Subcutaneous abdominal adipose tissue (tissue), 5 donors: ENCODE data around the gene MANEAL.

Source experiments
- H3K27ac ChIP-seq: one replicate; pipeline ENCODE4 v1.7.0; 2013; ENCODE audit warnings: low read depth, mild to moderate bottlenecking, inconsistent platforms, low read length, moderate library complexity
- H3K27me3 ChIP-seq, 5 donors: one replicate each; pipeline ENCODE4 v1.7.0; 2013; ENCODE audit warnings: low read length in 5 of 5, inconsistent platforms in 1 of 5; ENCODE audit not compliant: control insufficient read depth in 5 of 5, insufficient read depth in 4 of 5
- H3K36me3 ChIP-seq, 5 donors: one replicate each; pipeline ENCODE4 v1.7.0; 2013; ENCODE audit warnings: low read length in 5 of 5; ENCODE audit not compliant: control insufficient read depth in 5 of 5, insufficient read depth in 5 of 5
- H3K4me1 ChIP-seq, 5 donors: one replicate each; pipeline ENCODE4 v1.7.0; 2013; ENCODE audit warnings: low read length in 5 of 5, mild to moderate bottlenecking in 3 of 5, moderate library complexity in 1 of 5; ENCODE audit not compliant: control insufficient read depth in 5 of 5, insufficient read depth in 5 of 5
- H3K4me3 ChIP-seq, 5 donors: one replicate each; pipeline ENCODE4 v1.7.0; 2013; ENCODE audit warnings: low read length in 5 of 5, low read depth in 1 of 5
- H3K9ac ChIP-seq, 5 donors: one replicate each; pipeline ENCODE4 v1.7.0; 2013; ENCODE audit warnings: low read length in 5 of 5, mild to moderate bottlenecking in 4 of 5, moderate library complexity in 3 of 5
- H3K9me3 ChIP-seq, 5 donors: one replicate each; pipeline ENCODE4 v1.7.0; 2013; ENCODE audit warnings: low read length in 5 of 5; ENCODE audit not compliant: control insufficient read depth in 5 of 5
- donor health status: healthy.
- donor health status: healthy.
- donor health status: healthy.
- donor health status: healthy.
- donor health status: healthy.

Gene MANEAL

GRCh38 chr1:37778654-37779053 is 15.0 kb upstream of the MANEAL start:
- no peak overlapping the region for H3K9ac ChIP-seq
- H3K27ac ChIP-seq, result no peak overlapping the region
- no peak overlapping the region for H3K4me3 ChIP-seq
- no peaks in the 10 kb centered on the region for H3K4me1 ChIP-seq
- peaks cover 0 to 1% (median 0%) of the 10 kb centered on the region in 5 donors for H3K9me3 ChIP-seq
- no peaks in the 10 kb centered on the region for H3K36me3 ChIP-seq
- H3K27me3 ChIP-seq, result peaks cover 0 to 18% (median 6%) of the 10 kb centered on the region in 5 donors

DNA sequence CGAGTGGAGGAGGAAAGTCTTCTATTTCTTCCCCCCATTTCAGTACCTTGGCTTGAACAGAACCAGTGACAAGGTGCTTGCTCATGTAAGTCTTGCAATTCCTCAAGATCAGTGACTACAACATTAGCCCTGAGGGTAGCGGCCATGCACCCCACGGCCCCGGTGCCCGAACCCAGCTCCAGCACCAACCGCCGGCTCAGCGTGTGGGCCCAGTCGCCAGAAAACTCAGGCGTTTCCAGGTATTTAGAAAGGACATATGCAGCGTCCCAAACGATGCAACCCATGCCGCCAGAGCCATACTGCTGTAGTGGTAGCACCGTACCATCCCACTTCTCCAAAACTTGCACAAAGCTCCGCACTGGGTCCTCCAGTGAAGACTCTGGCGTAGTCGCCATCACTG is 11.2 kb upstream of the MANEAL start:
- Histone ChIP-seq H3K9me3 (no peaks in the 10 kb centered on the region), H3K4me3 (no peak overlapping the region), H3K9ac (no peak overlapping the region), H3K27me3 (peaks cover 6 to 16% (median 6%) of the 10 kb centered on the region in 5 donors), H3K4me1 (no peaks in the 10 kb centered on the region), H3K27ac (no peak overlapping the region), H3K36me3 (no peaks in the 10 kb centered on the region)

GRCh38 chr1:37792943-37793686 is 532 bp upstream of the MANEAL start:
- Histone ChIP-seq H3K27me3 (peaks cover 4 to 14% (median 9%) of the 10 kb centered on the region in 5 donors), H3K4me3 (peak overlapping the region in 3 of 5 donors; percentile 11 to 17 (median 17)), H3K9me3 (no peaks in the 10 kb centered on the region), H3K27ac (no peak overlapping the region), H3K36me3 (no peaks in the 10 kb centered on the region), H3K9ac (no peak overlapping the region), H3K4me1 (peaks cover 1 to 24% (median 15%) of the 10 kb centered on the region in 5 donors)

- Histone ChIP-seq H3K9me3 (no peaks in the 10 kb centered on the region), H3K27ac (no peak overlapping the region), H3K27me3 (peaks cover 0 to 11% (median 4%) of the 10 kb centered on the region in 5 donors), H3K4me3 (peak overlapping the region in 4 of 5 donors; percentile 39 to 75 (median 56)), H3K36me3 (peaks cover 0 to 7% (median 5%) of the 10 kb centered on the region in 5 donors), H3K4me1 (peaks cover 1 to 24% (median 15%) of the 10 kb centered on the region in 5 donors), H3K9ac (no peak overlapping the region)
Observed at GRCh38 chr1:37794372-37795339, 1.0 kb downstream of the MANEAL start.

- Histone ChIP-seq H3K4me1 (peaks cover 1 to 24% (median 15%) of the 10 kb centered on the region in 5 donors), H3K4me3 (peak overlapping the region in 3 of 5 donors; percentile 44 to 75 (median 69)), H3K9ac (no peak overlapping the region), H3K36me3 (peaks cover 0 to 16% (median 12%) of the 10 kb centered on the region in 5 donors), H3K9me3 (no peaks in the 10 kb centered on the region), H3K27ac (no peak overlapping the region), H3K27me3 (peaks cover 0 to 9% (median 4%) of the 10 kb centered on the region in 5 donors)
Observed at GRCh38 chr1:37795340-37796125, 1.9 kb downstream of the MANEAL start.

DNA sequence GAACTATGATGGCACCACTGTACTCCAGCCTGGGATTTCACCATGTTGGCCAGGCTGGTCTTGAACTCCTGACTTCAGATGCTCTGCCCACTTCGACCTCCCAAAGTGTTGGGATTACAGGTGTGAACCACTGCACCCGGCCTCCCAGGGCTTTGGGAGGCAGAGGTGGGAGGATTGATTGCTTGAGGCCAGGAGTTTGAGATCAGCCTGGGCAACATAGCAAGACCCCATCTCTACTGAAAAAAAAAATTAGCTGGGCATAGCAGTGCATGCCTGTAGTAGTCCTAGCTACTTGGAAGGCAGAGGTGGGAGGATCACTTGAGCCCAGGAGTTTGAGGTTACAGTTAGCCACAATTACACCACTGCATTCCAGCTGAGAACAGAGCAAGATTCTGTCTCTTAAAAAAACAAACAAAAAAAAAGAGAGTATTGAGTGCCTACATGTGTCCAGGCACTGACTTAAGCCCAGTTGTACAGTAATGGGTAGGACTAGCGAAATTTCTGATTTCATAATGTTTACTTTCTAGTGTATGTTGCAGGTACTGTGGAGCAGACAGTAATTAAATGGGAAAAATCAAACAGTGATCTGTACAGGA is 4.2 kb downstream of the MANEAL start:
- no peaks in the 10 kb centered on the region for H3K9me3 ChIP-seq
- no peak overlapping the region for H3K9ac ChIP-seq
- peaks cover 0 to 1% (median 0%) of the 10 kb centered on the region in 5 donors for H3K27me3 ChIP-seq
- H3K4me1 ChIP-seq, result peaks cover 1 to 24% (median 15%) of the 10 kb centered on the region in 5 donors
- no peak overlapping the region for H3K4me3 ChIP-seq
- H3K36me3 ChIP-seq, result peaks cover 3 to 35% (median 27%) of the 10 kb centered on the region in 5 donors
- no peak overlapping the region for H3K27ac ChIP-seq

DNA sequence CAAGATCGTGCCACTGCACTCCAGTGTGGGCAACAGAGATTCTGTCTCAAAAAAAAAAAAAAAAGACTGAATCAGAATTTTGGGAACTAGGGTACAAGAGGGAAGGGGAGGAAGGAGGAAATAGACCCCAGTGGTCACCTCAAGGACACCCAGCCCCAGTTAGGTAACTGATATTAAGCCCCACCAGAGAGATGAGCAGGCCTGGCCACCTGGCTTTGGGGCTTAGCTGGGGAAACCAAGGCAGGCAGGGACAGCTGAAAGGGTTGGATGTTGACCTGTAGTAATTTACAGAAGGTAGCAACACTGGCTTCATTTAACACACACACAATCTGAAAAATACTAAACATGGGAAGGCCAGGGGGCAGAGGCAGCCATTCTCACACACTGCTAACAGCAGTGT is 8.8 kb downstream of the MANEAL start:
- no peak overlapping the region for H3K4me3 ChIP-seq
- no peak overlapping the region for H3K9ac ChIP-seq
- H3K27ac ChIP-seq, result no peak overlapping the region
- H3K4me1 ChIP-seq, result peaks cover 8 to 10% (median 10%) of the 10 kb centered on the region in 5 donors
- H3K9me3 ChIP-seq, result no peaks in the 10 kb centered on the region
- no peaks in the 10 kb centered on the region for H3K27me3 ChIP-seq
- H3K36me3 ChIP-seq, result peaks cover 12 to 71% (median 60%) of the 10 kb centered on the region in 5 donors

DNA sequence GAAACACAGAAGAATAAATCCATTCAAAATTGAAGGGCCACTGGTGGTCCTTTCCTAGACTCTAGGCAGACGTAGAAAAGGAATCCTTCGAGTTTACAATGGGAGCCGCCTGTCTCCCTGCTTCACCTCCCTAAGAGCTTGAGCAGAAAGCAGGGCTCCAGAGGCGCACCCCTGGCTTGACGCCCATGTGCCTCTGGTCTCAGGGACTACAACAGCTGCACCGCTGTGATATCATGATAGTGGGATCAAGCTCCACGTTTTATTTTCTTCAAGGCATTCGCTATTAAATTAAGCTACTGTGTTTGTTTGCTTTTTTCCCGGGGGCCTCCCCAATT is 13.5 kb downstream of the MANEAL start:
- Histone ChIP-seq H3K9me3 (no peaks in the 10 kb centered on the region), H3K4me1 (peaks cover 17 to 40% (median 37%) of the 10 kb centered on the region in 5 donors), H3K27ac (peak overlapping the region; percentile 84), H3K27me3 (no peaks in the 10 kb centered on the region), H3K36me3 (peaks cover 12 to 47% (median 39%) of the 10 kb centered on the region in 5 donors), H3K9ac (peak overlapping the region; percentile 76 to 95 (median 92)), H3K4me3 (peak overlapping the region; percentile 76 to 95 (median 83))
